ENCODE results near the gene HAS3.

The HAS3 gene

GRCh38 chr16:69150146-69150865 is 44.9 kb downstream of the HAS3 start:
- peak; percentile 56 to 79 for DNase-seq

- no peak for DNase-seq
These were observed 51.7 kb downstream of the HAS3 start for GRCh38 chr16:69157196-69157595.

GRCh38 chr16:69160192-69160591 is 54.7 kb downstream of the HAS3 start:
- no peak for DNase-seq

GRCh38 chr16:69165584-69165983 is 60.1 kb downstream of the HAS3 start:
- no peak for DNase-seq

GRCh38 chr16:69166221-69166833 is 60.9 kb downstream of the HAS3 start:
- peak in 1 of 2 donors; percentile 13 for DNase-seq

GRCh38 chr16:69166946-69167930 is 61.8 kb downstream of the HAS3 start:
- no peak for DNase-seq

Measured in CD4-positive, alpha-beta T cell treated with Interleukin-4 for 1 hour (primary cell).